ENCODE measurements around the gene RPS14.
"Not testable (repeated sequence)": the region's sequence is repeated elsewhere in the genome, so short reads cannot be mapped to it uniquely, and the experiment has no call there.

DNA sequence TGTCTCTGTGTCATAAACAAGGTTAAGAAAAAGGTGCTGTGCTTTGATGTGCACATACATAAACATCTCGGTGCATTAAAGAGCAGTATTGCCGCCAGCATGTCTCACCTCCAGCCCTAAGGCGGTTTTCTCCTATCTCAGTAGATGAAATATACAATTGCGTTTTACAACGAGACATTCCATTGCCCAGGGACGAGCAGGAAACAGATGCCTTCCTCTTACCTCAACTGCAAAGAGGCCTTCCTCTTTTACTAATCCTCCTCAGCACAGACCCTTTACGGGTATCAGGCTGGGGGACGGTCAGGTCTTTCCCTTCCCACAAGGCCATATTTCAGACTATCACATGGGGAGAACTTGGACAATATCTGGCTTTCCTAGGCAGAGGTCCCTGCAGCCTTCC lies 4.5 kb upstream of the RPS14 start:
- TF ChIP-seq, protein P1, sequence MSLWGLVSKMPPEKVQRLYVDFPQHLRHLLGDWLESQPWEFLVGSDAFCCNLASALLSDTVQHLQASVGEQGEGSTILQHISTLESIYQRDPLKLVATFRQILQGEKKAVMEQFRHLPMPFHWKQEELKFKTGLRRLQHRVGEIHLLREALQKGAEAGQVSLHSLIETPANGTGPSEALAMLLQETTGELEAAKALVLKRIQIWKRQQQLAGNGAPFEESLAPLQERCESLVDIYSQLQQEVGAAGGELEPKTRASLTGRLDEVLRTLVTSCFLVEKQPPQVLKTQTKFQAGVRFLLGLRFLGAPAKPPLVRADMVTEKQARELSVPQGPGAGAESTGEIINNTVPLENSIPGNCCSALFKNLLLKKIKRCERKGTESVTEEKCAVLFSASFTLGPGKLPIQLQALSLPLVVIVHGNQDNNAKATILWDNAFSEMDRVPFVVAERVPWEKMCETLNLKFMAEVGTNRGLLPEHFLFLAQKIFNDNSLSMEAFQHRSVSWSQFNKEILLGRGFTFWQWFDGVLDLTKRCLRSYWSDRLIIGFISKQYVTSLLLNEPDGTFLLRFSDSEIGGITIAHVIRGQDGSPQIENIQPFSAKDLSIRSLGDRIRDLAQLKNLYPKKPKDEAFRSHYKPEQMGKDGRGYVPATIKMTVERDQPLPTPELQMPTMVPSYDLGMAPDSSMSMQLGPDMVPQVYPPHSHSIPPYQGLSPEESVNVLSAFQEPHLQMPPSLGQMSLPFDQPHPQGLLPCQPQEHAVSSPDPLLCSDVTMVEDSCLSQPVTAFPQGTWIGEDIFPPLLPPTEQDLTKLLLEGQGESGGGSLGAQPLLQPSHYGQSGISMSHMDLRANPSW (CRISPR knock-in tag; IDR thresholded peaks at IDR 0.05) = not testable (repeated sequence)
- TF ChIP-seq ZBTB1 (CRISPR knock-in tag; IDR thresholded peaks at IDR 0.05; ENCODE audit: borderline replicate concordance, low read depth) = not testable (repeated sequence)
- TF ChIP-seq, protein P2, sequence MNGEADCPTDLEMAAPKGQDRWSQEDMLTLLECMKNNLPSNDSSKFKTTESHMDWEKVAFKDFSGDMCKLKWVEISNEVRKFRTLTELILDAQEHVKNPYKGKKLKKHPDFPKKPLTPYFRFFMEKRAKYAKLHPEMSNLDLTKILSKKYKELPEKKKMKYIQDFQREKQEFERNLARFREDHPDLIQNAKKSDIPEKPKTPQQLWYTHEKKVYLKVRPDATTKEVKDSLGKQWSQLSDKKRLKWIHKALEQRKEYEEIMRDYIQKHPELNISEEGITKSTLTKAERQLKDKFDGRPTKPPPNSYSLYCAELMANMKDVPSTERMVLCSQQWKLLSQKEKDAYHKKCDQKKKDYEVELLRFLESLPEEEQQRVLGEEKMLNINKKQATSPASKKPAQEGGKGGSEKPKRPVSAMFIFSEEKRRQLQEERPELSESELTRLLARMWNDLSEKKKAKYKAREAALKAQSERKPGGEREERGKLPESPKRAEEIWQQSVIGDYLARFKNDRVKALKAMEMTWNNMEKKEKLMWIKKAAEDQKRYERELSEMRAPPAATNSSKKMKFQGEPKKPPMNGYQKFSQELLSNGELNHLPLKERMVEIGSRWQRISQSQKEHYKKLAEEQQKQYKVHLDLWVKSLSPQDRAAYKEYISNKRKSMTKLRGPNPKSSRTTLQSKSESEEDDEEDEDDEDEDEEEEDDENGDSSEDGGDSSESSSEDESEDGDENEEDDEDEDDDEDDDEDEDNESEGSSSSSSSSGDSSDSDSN (IDR thresholded peaks at IDR 0.05; ENCODE audit: borderline replicate concordance in 1 of 2, low read depth in 2 of 2, low read length in 2 of 2) = not testable (repeated sequence)
- TF ChIP-seq, protein P3, sequence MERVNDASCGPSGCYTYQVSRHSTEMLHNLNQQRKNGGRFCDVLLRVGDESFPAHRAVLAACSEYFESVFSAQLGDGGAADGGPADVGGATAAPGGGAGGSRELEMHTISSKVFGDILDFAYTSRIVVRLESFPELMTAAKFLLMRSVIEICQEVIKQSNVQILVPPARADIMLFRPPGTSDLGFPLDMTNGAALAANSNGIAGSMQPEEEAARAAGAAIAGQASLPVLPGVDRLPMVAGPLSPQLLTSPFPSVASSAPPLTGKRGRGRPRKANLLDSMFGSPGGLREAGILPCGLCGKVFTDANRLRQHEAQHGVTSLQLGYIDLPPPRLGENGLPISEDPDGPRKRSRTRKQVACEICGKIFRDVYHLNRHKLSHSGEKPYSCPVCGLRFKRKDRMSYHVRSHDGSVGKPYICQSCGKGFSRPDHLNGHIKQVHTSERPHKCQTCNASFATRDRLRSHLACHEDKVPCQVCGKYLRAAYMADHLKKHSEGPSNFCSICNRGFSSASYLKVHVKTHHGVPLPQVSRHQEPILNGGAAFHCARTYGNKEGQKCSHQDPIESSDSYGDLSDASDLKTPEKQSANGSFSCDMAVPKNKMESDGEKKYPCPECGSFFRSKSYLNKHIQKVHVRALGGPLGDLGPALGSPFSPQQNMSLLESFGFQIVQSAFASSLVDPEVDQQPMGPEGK (CRISPR knock-in tag; IDR thresholded peaks at IDR 0.05; ENCODE audit: borderline replicate concordance) = not testable (repeated sequence)
